A549 (cell line): ENCODE results near the gene ARHGAP31.

Experiments
- ESRRA ChIP-seq: fragments of 150-350 bp; IDR thresholded peaks from 2 replicates; pipeline ENCODE4 v1.6.1; 2014; ENCODE audit warnings: mild to moderate bottlenecking, low read length, borderline replicate concordance
- TF ChIP-seq, protein P1 (sequence below): fragments of 150-350 bp; IDR thresholded peaks from 2 replicates; pipeline ENCODE4 v1.6.1; 2014; ENCODE audit warnings: low read depth, mild to moderate bottlenecking, low read length
- TF ChIP-seq, protein P2 (sequence below): fragments of 200-600 bp; sonication (generic); IDR thresholded peaks from 2 replicates; pipeline ENCODE4 v1.6.1; 2016; ENCODE audit warnings: antibody characterized with exemption, mild to moderate bottlenecking, moderate library complexity

DNA sequence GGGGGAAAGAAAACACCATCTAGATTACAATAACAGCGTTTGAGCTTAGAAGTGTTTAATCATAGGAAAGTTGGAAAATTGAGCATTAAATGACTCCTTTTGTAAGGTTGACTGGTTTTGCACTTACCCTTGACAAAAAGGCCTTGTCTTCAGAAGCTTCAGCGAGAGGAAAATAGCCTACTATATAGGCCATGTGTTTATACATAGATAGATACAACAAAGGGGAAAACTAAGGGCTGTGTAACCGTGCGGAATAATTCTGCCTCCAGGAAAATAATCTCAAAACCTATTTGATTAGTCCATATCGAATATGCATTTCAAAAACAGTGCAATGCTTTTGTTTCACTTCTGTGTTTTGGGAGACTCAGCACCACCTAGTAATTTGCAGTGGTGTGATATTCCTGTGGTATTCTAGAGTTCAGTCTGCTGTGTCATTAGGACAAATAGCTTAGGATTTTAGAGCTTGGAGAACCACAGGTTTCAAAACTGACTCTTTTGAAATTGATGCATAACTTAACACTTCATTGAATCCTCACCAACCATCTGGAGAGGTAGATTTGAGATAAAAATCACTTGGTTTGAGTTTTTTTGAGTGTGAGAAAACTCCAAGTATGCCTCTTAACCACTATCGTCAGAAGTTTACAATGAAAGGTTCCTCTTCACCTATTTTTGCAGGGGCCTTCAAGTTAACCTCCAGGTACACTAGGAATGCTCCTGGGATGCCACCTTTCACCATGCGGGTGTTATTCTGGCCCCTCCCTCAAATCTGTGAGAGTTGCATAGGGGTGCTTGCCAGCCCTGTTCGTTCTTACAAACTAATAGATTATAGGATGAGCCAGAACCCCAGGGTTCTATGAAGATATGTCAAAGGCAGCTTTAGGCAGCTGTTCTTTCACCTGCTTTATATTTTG lies 1.9 kb downstream of the ARHGAP31 start:
- TF ChIP-seq ESRRA, result no peak
- TF ChIP-seq, protein P1, sequence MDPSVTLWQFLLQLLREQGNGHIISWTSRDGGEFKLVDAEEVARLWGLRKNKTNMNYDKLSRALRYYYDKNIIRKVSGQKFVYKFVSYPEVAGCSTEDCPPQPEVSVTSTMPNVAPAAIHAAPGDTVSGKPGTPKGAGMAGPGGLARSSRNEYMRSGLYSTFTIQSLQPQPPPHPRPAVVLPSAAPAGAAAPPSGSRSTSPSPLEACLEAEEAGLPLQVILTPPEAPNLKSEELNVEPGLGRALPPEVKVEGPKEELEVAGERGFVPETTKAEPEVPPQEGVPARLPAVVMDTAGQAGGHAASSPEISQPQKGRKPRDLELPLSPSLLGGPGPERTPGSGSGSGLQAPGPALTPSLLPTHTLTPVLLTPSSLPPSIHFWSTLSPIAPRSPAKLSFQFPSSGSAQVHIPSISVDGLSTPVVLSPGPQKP, result no peak
- TF ChIP-seq, protein P2, sequence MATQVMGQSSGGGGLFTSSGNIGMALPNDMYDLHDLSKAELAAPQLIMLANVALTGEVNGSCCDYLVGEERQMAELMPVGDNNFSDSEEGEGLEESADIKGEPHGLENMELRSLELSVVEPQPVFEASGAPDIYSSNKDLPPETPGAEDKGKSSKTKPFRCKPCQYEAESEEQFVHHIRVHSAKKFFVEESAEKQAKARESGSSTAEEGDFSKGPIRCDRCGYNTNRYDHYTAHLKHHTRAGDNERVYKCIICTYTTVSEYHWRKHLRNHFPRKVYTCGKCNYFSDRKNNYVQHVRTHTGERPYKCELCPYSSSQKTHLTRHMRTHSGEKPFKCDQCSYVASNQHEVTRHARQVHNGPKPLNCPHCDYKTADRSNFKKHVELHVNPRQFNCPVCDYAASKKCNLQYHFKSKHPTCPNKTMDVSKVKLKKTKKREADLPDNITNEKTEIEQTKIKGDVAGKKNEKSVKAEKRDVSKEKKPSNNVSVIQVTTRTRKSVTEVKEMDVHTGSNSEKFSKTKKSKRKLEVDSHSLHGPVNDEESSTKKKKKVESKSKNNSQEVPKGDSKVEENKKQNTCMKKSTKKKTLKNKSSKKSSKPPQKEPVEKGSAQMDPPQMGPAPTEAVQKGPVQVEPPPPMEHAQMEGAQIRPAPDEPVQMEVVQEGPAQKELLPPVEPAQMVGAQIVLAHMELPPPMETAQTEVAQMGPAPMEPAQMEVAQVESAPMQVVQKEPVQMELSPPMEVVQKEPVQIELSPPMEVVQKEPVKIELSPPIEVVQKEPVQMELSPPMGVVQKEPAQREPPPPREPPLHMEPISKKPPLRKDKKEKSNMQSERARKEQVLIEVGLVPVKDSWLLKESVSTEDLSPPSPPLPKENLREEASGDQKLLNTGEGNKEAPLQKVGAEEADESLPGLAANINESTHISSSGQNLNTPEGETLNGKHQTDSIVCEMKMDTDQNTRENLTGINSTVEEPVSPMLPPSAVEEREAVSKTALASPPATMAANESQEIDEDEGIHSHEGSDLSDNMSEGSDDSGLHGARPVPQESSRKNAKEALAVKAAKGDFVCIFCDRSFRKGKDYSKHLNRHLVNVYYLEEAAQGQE, result no peak
